DND-41 (cell line): ENCODE results near the gene TRAIP.

Experiments used
- ATAC-seq: fragments of 200-7000 bp; cut with Tn5 transposase; 3 replicates; pipeline ENCODE4 v1.9.1; 2021; ENCODE audit warnings: low read depth; ENCODE audit not compliant: insufficient read depth
- DNase-seq: peaks from one replicate; pipeline ENCODE4 v3.0.0-alpha.2; 2020
- H2AFZ ChIP-seq: 2 replicates; pipeline ENCODE4 v1.6.0; 2012; ENCODE audit warnings: low read depth, low read length
- H3K27ac ChIP-seq: 2 replicates; pipeline ENCODE4 v1.5.1; 2012; ENCODE audit warnings: low read length, inconsistent platforms
- H3K27me3 ChIP-seq: fragments of 200-600 bp; sonication (generic); 2 replicates; pipeline ENCODE4 v1.6.0; 2012; ENCODE audit warnings: low read length, mild to moderate bottlenecking, inconsistent platforms; ENCODE audit not compliant: insufficient read depth, poor library complexity
- H3K36me3 ChIP-seq: 2 replicates; pipeline ENCODE4 v1.5.1; 2012; ENCODE audit warnings: low read length, inconsistent platforms; ENCODE audit not compliant: insufficient read depth
- H3K4me1 ChIP-seq: 2 replicates; pipeline ENCODE4 v1.5.1; 2012; ENCODE audit warnings: mild to moderate bottlenecking, low read length; ENCODE audit not compliant: insufficient read depth
- H3K4me2 ChIP-seq: 2 replicates; pipeline ENCODE4 v1.6.0; 2012; ENCODE audit warnings: mild to moderate bottlenecking, moderate library complexity, low read length, inconsistent platforms; ENCODE audit not compliant: insufficient read depth
- H3K4me3 ChIP-seq, 2 experiments: fragments of 200-600 bp in 1 of 2; shearing (Covaris generic) in 1 of 2; 2 replicates each; pipeline ENCODE4 v1.5.1; 2012 to 2016; ENCODE audit warnings: inconsistent platforms in 2 of 2, low read length in 2 of 2, mild to moderate bottlenecking in 2 of 2, low read depth in 1 of 2, moderate library complexity in 1 of 2
- H3K79me2 ChIP-seq: 2 replicates; pipeline ENCODE4 v1.6.0; 2012; ENCODE audit warnings: low read length, inconsistent platforms; ENCODE audit not compliant: insufficient read depth
- H3K9ac ChIP-seq: 2 replicates; pipeline ENCODE4 v1.6.0; 2012; ENCODE audit warnings: low read depth, mild to moderate bottlenecking, inconsistent platforms, low read length, moderate library complexity
- H3K9me3 ChIP-seq: 2 replicates; pipeline ENCODE4 v1.5.1; 2012; ENCODE audit warnings: low read length, moderate library complexity, mild to moderate bottlenecking, inconsistent platforms; ENCODE audit not compliant: insufficient read depth, severe bottlenecking
- H4K20me1 ChIP-seq: 2 replicates; pipeline ENCODE4 v1.6.0; 2012; ENCODE audit warnings: low read length; ENCODE audit not compliant: insufficient read depth
- CTCF ChIP-seq: IDR thresholded peaks from 2 replicates; pipeline ENCODE4 v1.5.1; 2012; ENCODE audit warnings: borderline replicate concordance, low read length, moderate library complexity, mild to moderate bottlenecking; ENCODE audit not compliant: poor library complexity, severe bottlenecking; ENCODE audit errors: extremely low read depth
- EZH2 ChIP-seq: IDR thresholded peaks from 3 replicates; pipeline ENCODE4 v1.6.1; 2012; ENCODE audit warnings: borderline replicate concordance, low read depth, mild to moderate bottlenecking, moderate library complexity, low read length, inconsistent platforms; ENCODE audit not compliant: severe bottlenecking

Gene TRAIP

GRCh38 chr3:49902511-49903345, 46.4 kb upstream of the TRAIP start:
- Histone ChIP-seq H3K36me3 (no peaks in the 10 kb centered on the region), H2AFZ (no peak overlapping the region), H3K4me1 (peaks cover 12% of the 10 kb centered on the region), H3K9ac (no peak overlapping the region), H4K20me1 (no peaks in the 10 kb centered on the region), H3K4me2 (no peak overlapping the region), H3K9me3 (no peaks in the 10 kb centered on the region), H3K4me3 (no peak overlapping the region), H3K27me3 (no peaks in the 10 kb centered on the region), H3K27ac (no peak overlapping the region), H3K79me2 (no peaks in the 10 kb centered on the region)
- TF ChIP-seq EZH2, result no peak
- no peak for TF ChIP-seq CTCF
- ATAC-seq, result no peak
- DNase-seq, result no peak

- no peak overlapping the region; the same call in 1 of the 2 replicates for H2AFZ ChIP-seq
- no peak for TF ChIP-seq CTCF
- no peak for TF ChIP-seq EZH2
- H3K9me3 ChIP-seq, result no peaks in the 10 kb centered on the region
- no peak overlapping the region for H3K4me3 ChIP-seq
- no peak overlapping the region for H3K27ac ChIP-seq
- H3K4me1 ChIP-seq, result peaks cover 12% of the 10 kb centered on the region
- no peaks in the 10 kb centered on the region for H3K79me2 ChIP-seq
- no peaks in the 10 kb centered on the region for H3K36me3 ChIP-seq
- H3K27me3 ChIP-seq, result no peaks in the 10 kb centered on the region
- no peak overlapping the region for H3K9ac ChIP-seq
- H3K4me2 ChIP-seq, result peak overlapping the region; percentile 22; the same call in 1 of the 2 replicates
- DNase-seq (peak; percentile 49), ATAC-seq (peak; percentile 67)
- H4K20me1 ChIP-seq, result no peaks in the 10 kb centered on the region
These were observed 45.3 kb upstream of the TRAIP start for GRCh38 chr3:49901366-49902339.

GRCh38 chr3:49900491-49901153, 44.3 kb upstream of the TRAIP start:
- no peak overlapping the region for H3K27ac ChIP-seq
- DNase-seq (no peak), ATAC-seq (no peak)
- H3K27me3 ChIP-seq, result no peaks in the 10 kb centered on the region
- H3K9me3 ChIP-seq, result no peaks in the 10 kb centered on the region
- H3K9ac ChIP-seq, result no peak overlapping the region
- peaks cover 12% of the 10 kb centered on the region for H3K4me1 ChIP-seq
- H4K20me1 ChIP-seq, result no peaks in the 10 kb centered on the region
- no peak for TF ChIP-seq CTCF
- TF ChIP-seq EZH2, result no peak
- H3K4me3 ChIP-seq, result no peak overlapping the region
- no peaks in the 10 kb centered on the region for H3K79me2 ChIP-seq
- no peak overlapping the region for H3K4me2 ChIP-seq
- no peak overlapping the region for H2AFZ ChIP-seq
- no peaks in the 10 kb centered on the region for H3K36me3 ChIP-seq
